Measurements from ENCODE around the gene EIF3L.

The EIF3L gene

DNA sequence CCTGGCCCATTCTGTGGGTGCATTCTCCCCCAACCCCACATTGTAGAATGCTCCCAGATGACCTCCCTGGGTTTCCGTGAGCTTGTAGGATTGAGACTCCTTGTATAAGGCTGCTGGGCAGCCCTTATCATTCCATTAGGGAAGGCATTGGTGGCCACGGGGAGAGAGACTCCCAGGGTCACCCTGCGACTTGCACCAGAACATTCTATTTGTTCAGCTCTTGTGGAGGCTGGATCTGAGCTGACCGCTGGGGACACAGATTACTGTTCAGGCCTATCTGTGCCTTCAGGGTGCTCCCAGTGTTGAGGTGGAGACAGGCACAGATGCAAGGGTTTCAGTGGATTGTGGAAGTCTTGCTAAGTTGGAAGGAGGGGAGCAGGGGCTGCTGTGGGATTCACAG lies 74.7 kb downstream of the EIF3L start:
- no peaks in the 10 kb centered on the region for H3K27me3 ChIP-seq (ENCODE audit: insufficient read depth, low read length)
- no peak overlapping the region for H2AFZ ChIP-seq (ENCODE audit: low read length, unreplicated experiment)
- H3K4me1 ChIP-seq (ENCODE audit: control insufficient read depth, insufficient read depth, low read length, unreplicated experiment), result no peaks in the 10 kb centered on the region
- H3K27ac ChIP-seq (ENCODE audit: low read depth, low read length), result no peak overlapping the region
- no peaks in the 10 kb centered on the region for H3K36me3 ChIP-seq (ENCODE audit: insufficient read depth, low read length)
- H3K79me2 ChIP-seq (ENCODE audit: control insufficient read depth, insufficient read depth, low read length, unreplicated experiment), result no peaks in the 10 kb centered on the region
- H3K4me3 ChIP-seq (ENCODE audit: low read depth, low read length), result no peak overlapping the region

DNA sequence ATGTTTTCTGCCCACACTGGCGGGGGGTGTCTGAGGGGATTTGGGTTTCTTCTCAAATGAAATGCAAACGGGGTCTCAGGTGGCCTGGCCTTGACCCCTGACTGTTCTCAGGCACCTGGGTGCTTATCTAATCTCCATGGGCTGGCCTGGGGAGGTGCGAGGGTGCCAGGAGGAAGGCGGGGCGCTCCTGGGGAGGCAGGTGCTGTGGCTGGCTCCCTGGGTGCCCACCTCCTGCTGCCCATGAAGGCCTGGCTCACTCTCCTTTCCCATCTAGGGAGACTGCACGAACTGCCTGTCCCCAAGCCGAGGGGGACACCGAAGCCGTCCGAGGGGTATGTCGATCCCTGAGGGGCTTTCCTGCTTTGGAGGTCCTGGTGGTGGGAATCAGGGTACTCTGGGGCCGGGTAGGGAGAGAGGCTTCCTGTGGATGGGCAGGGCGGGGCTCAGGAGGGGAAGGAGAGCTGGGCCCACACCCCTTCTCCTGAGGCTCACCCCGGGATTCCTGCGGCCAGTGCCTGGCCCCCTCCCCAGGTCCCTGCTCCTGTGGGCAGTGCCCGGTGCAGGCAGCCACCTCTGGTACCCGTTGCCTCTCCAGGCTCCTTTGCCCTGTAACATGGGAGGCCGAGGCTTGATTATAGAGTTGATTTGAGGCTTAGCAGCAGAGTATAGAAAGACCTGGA lies 75.3 kb downstream of the EIF3L start:
- H3K4me1 ChIP-seq (ENCODE audit: control insufficient read depth, insufficient read depth, low read length, unreplicated experiment), result no peaks in the 10 kb centered on the region
- no peaks in the 10 kb centered on the region for H3K27me3 ChIP-seq (ENCODE audit: insufficient read depth, low read length)
- no peak overlapping the region for H3K27ac ChIP-seq (ENCODE audit: low read depth, low read length)
- no peaks in the 10 kb centered on the region for H3K36me3 ChIP-seq (ENCODE audit: insufficient read depth, low read length)
- H2AFZ ChIP-seq (ENCODE audit: low read length, unreplicated experiment), result no peak overlapping the region
- H3K79me2 ChIP-seq (ENCODE audit: control insufficient read depth, insufficient read depth, low read length, unreplicated experiment), result no peaks in the 10 kb centered on the region
- H3K4me3 ChIP-seq (ENCODE audit: low read depth, low read length), result no peak overlapping the region

DNA sequence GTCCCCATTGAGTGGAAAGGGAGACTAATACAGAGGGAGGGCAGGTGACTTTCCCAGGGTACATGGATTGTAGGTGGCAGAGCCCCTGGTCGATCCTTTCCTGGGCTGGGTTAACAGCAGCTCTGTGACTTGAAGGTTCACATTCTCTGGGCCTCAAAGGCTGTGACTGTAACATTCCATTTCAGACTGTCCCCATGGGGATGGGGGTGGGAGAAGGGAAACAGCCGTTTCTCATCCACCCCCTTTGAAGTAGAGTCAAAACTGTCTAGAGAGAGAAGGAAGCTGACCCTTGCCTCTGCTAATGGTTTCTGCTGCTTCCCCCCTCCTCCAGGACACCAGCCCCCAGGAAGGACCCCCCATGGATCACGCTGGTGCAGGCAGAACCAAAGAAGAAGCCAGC lies 76.1 kb downstream of the EIF3L start:
- H3K79me2 ChIP-seq (ENCODE audit: control insufficient read depth, insufficient read depth, low read length, unreplicated experiment), result no peaks in the 10 kb centered on the region
- H2AFZ ChIP-seq (ENCODE audit: low read length, unreplicated experiment), result no peak overlapping the region
- H3K36me3 ChIP-seq (ENCODE audit: insufficient read depth, low read length), result no peaks in the 10 kb centered on the region
- H3K4me3 ChIP-seq (ENCODE audit: low read depth, low read length), result no peak overlapping the region
- H3K4me1 ChIP-seq (ENCODE audit: control insufficient read depth, insufficient read depth, low read length, unreplicated experiment), result peaks cover 1% of the 10 kb centered on the region
- no peak overlapping the region for H3K27ac ChIP-seq (ENCODE audit: low read depth, low read length)
- H3K27me3 ChIP-seq (ENCODE audit: insufficient read depth, low read length), result no peaks in the 10 kb centered on the region

DNA sequence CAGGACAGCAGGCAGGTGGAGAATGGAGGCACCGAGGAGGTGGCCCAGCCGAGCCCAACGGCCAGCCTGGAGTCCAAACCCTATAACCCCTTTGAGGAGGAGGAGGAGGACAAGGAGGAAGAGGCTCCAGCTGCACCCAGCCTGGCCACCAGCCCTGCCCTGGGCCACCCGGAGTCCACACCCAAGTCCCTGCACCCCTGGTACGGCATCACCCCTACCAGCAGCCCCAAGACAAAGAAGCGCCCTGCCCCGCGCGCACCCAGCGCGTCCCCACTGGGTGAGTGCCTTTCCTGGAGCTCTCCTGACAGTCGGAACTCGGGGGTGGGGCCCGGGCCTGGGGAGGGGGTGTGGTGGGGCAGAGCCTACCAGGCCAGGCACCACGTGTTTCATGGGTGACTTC lies 76.5 kb downstream of the EIF3L start:
- Histone ChIP-seq H2AFZ (ENCODE audit: low read length, unreplicated experiment) (no peak overlapping the region), H3K4me1 (ENCODE audit: control insufficient read depth, insufficient read depth, low read length, unreplicated experiment) (peaks cover 5% of the 10 kb centered on the region)

DNA sequence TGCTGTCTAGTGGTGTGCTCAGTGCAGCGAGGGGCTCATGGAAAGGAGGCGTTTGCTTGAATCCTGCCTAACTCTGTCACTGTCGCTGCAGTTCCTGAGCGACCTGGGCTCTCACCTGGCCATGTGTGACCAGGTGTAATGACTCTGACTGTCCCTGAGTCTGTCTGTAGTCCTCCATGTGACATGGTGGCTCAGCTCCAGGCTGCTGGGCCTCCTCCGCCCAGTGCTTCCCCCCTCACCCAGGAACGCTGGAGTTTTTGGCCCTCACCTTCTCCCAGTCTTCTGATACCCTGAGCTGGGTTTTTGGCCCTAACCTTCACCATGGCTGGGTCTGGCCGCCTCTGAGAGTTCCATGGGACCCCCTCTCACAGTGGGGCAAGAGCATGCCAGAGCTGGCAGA lies 77.1 kb downstream of the EIF3L start:
- Histone ChIP-seq H2AFZ (ENCODE audit: low read length, unreplicated experiment) (no peak overlapping the region), H3K79me2 (ENCODE audit: control insufficient read depth, insufficient read depth, low read length, unreplicated experiment) (no peaks in the 10 kb centered on the region), H3K4me1 (ENCODE audit: control insufficient read depth, insufficient read depth, low read length, unreplicated experiment) (peaks cover 10% of the 10 kb centered on the region), H3K27me3 (ENCODE audit: insufficient read depth, low read length) (no peaks in the 10 kb centered on the region), H3K27ac (ENCODE audit: low read depth, low read length) (no peak overlapping the region), H3K4me3 (ENCODE audit: low read depth, low read length) (no peak overlapping the region), H3K36me3 (ENCODE audit: insufficient read depth, low read length) (no peaks in the 10 kb centered on the region)

More for the DNA sequence above, 76.5 kb downstream of the EIF3L start:
- Histone ChIP-seq H3K27ac (ENCODE audit: low read depth, low read length) (no peak overlapping the region), H3K4me3 (ENCODE audit: low read depth, low read length) (no peak overlapping the region), H3K36me3 (ENCODE audit: insufficient read depth, low read length) (no peaks in the 10 kb centered on the region), H3K79me2 (ENCODE audit: control insufficient read depth, insufficient read depth, low read length, unreplicated experiment) (no peaks in the 10 kb centered on the region), H3K27me3 (ENCODE audit: insufficient read depth, low read length) (no peaks in the 10 kb centered on the region)

DNA sequence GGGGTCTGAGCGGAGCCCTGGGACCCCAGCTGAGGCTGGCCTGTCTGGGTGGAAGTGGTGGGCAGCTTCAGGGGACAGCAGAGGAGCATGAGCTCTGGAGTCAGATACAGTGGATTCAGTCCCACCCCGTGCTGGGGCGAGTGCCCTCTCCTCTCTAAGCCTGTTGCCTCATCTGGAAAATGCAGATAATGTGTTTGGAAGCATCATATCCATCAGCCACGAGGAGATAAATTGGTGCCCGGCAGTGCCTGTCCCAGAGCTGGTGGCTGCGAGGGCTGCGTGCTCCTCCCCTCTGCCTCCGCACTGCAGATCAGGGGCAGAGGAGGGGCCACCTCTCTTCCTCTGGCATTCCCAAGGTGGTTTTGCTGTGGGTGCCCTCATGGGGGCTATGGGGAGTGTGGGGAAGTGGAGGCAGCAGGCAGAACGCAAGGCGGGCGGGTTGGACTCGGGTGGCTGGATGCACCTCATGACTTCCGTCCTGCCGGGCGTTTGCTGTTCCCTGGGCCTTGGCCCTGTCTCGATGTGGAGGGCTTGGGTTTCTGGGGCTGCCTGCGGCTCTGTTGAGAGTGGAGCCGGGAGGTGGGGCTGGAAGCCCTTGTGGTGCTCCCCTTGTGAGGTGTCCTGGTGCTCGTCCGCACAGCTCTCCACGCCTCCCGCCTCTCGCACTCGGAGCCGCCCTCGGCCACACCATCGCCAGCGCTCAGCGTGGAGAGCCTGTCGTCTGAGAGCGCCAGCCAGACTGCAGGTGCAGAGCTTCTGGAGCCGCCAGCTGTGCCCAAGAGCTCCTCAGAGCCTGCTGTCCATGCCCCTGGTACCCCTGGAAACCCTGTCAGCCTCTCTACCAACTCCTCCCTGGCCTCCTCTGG lies 77.8 kb downstream of the EIF3L start:
- no peak overlapping the region for H3K4me3 ChIP-seq (ENCODE audit: low read depth, low read length)
- H2AFZ ChIP-seq (ENCODE audit: low read length, unreplicated experiment), result no peak overlapping the region
- H3K79me2 ChIP-seq (ENCODE audit: control insufficient read depth, insufficient read depth, low read length, unreplicated experiment), result no peaks in the 10 kb centered on the region
- H3K36me3 ChIP-seq (ENCODE audit: insufficient read depth, low read length), result no peaks in the 10 kb centered on the region
- H3K27ac ChIP-seq (ENCODE audit: low read depth, low read length), result no peak overlapping the region
- no peaks in the 10 kb centered on the region for H3K27me3 ChIP-seq (ENCODE audit: insufficient read depth, low read length)
- H3K4me1 ChIP-seq (ENCODE audit: control insufficient read depth, insufficient read depth, low read length, unreplicated experiment), result peaks cover 10% of the 10 kb centered on the region

DNA sequence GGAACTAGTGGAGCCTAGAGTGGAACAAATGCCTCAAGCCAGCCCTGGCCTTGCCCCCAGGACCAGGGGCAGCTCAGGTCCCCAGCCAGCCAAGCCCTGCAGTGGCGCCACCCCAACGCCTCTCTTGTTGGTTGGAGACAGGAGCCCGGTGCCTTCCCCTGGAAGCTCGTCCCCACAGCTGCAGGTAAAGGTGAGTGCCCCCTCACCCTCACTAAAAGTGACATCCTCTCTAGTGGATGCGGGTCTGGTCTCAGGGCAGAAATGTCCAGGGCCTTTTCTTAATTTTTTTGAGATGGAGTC lies 78.4 kb downstream of the EIF3L start:
- Histone ChIP-seq H3K79me2 (ENCODE audit: control insufficient read depth, insufficient read depth, low read length, unreplicated experiment) (no peaks in the 10 kb centered on the region), H3K27ac (ENCODE audit: low read depth, low read length) (no peak overlapping the region), H3K27me3 (ENCODE audit: insufficient read depth, low read length) (no peaks in the 10 kb centered on the region), H2AFZ (ENCODE audit: low read length, unreplicated experiment) (no peak overlapping the region), H3K4me1 (ENCODE audit: control insufficient read depth, insufficient read depth, low read length, unreplicated experiment) (peaks cover 10% of the 10 kb centered on the region), H3K36me3 (ENCODE audit: insufficient read depth, low read length) (no peaks in the 10 kb centered on the region), H3K4me3 (ENCODE audit: low read depth, low read length) (no peak overlapping the region)

DNA sequence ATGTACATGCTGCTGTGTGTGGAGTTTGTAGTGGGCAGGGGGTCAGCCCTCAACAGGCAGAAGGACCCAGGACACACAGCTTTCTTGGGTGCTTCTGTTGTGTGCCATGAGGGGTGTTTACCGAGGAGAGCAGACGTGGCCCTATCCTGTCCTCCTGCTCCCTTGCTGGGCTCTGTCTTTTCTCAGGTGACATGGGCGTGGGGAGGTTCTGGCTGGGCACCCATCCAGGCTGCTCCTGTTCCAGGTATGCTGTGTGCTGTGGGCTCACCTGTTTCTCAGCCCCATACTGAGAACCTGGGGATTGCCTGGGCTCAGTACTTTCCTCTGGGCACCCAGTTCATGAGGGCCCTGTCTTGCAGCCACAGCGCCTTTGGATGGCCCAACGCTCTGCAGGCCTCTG lies 80.2 kb downstream of the EIF3L start:
- no peak overlapping the region for H2AFZ ChIP-seq (ENCODE audit: low read length, unreplicated experiment)
- no peak overlapping the region for H3K27ac ChIP-seq (ENCODE audit: low read depth, low read length)
- H3K27me3 ChIP-seq (ENCODE audit: insufficient read depth, low read length), result no peaks in the 10 kb centered on the region
- H3K4me1 ChIP-seq (ENCODE audit: control insufficient read depth, insufficient read depth, low read length, unreplicated experiment), result peaks cover 23% of the 10 kb centered on the region
- no peaks in the 10 kb centered on the region for H3K79me2 ChIP-seq (ENCODE audit: control insufficient read depth, insufficient read depth, low read length, unreplicated experiment)
- no peak overlapping the region for H3K4me3 ChIP-seq (ENCODE audit: low read depth, low read length)
- no peaks in the 10 kb centered on the region for H3K36me3 ChIP-seq (ENCODE audit: insufficient read depth, low read length)

DNA sequence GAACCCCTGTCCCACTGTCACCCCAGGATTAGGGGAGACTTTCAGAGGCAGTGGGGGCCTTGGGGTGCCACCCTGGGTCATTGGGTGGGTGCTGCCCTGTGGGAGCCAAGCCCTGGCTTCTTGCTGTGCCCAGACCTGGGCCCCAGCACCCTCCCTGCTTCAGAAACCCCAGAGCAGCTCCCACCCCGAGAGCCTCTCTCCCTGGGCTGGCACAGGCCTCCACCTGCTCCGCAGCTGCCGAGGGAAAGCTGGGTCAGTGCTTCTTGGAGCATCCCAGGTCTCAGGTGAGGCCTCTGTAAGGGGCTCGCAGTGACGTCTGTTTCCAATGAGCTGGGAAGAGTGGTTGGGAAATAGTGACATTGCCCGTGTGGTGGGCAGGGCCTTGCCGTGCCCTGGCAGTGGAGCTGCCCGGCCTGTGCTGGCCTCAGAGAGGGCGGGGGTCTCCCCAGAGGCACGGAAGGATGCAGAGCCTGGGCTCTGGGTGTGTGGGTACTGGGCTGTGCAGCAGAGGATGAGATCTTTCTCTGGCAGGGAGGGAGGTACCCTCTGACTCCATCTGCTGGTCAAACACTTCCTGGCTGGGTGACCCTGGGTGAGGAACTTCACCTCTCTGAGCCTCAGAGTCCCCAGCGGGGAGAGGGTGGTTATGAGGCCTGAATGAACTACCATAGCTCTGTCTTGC lies 81.2 kb downstream of the EIF3L start:
- H3K79me2 ChIP-seq (ENCODE audit: control insufficient read depth, insufficient read depth, low read length, unreplicated experiment), result no peaks in the 10 kb centered on the region
- no peaks in the 10 kb centered on the region for H3K27me3 ChIP-seq (ENCODE audit: insufficient read depth, low read length)
- no peak overlapping the region for H3K4me3 ChIP-seq (ENCODE audit: low read depth, low read length)
- peaks cover 23% of the 10 kb centered on the region for H3K4me1 ChIP-seq (ENCODE audit: control insufficient read depth, insufficient read depth, low read length, unreplicated experiment)
- no peak overlapping the region for H3K27ac ChIP-seq (ENCODE audit: low read depth, low read length)
- no peak overlapping the region for H2AFZ ChIP-seq (ENCODE audit: low read length, unreplicated experiment)
- H3K36me3 ChIP-seq (ENCODE audit: insufficient read depth, low read length), result no peaks in the 10 kb centered on the region

DNA sequence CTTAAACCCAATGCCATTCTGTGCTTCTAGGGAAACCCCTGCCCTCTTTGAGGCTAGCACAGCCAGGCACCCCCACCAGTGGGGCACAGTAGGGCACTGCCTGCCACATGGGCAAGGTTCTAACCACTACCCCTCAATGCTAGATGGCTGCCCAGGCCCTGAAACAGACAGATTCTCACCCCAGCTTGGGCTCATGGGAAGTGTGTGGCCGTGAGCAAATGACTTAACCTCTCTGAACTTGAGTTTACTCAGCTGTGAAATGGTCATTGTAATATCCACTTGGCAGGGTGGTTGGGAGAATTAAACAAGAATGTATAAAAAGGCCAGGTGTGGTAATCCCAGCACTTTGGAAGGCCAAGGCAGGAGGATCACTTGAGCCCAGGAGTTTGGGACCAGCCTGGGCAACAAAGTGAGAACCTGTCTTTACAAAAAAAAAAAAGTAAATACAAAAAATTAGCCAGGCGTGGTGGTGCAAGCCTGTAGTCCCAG lies 81.8 kb downstream of the EIF3L start:
- H3K79me2 ChIP-seq (ENCODE audit: control insufficient read depth, insufficient read depth, low read length, unreplicated experiment), result no peaks in the 10 kb centered on the region
- no peak overlapping the region for H2AFZ ChIP-seq (ENCODE audit: low read length, unreplicated experiment)
- H3K36me3 ChIP-seq (ENCODE audit: insufficient read depth, low read length), result no peaks in the 10 kb centered on the region
- no peak overlapping the region for H3K4me3 ChIP-seq (ENCODE audit: low read depth, low read length)
- no peak overlapping the region for H3K27ac ChIP-seq (ENCODE audit: low read depth, low read length)
- H3K27me3 ChIP-seq (ENCODE audit: insufficient read depth, low read length), result no peaks in the 10 kb centered on the region
- H3K4me1 ChIP-seq (ENCODE audit: control insufficient read depth, insufficient read depth, low read length, unreplicated experiment), result peaks cover 23% of the 10 kb centered on the region
